RWPE2 (cell line): ENCODE data around the gene NIBAN1.

Source experiments
- ATAC-seq: fragments of 200-7000 bp; cut with Tn5 transposase; 3 replicates; pipeline ENCODE4 v1.9.1; 2021; ENCODE audit warnings: low read depth
- DNase-seq: peaks from one replicate; pipeline ENCODE4 v3.0.0-alpha.2; 2020; ENCODE audit warnings: low spot score
- H3K27ac ChIP-seq: fragments of 450-650 bp; 2 replicates; pipeline ENCODE4 v1.5.1; 2017; ENCODE audit warnings: mild to moderate bottlenecking; ENCODE audit not compliant: poor library complexity, severe bottlenecking
- H3K27me3 ChIP-seq: fragments of 250-450 bp; sonication (Bioruptor Pico); 2 replicates; pipeline ENCODE4 v1.5.1; 2021; ENCODE audit warnings: mild to moderate bottlenecking, moderate library complexity; ENCODE audit not compliant: insufficient read depth, poor library complexity, severe bottlenecking
- H3K36me3 ChIP-seq: fragments of 250-450 bp; sonication (Bioruptor Pico); 2 replicates; pipeline ENCODE4 v1.5.1; 2020; ENCODE audit warnings: low read depth, mild to moderate bottlenecking, moderate library complexity
- H3K4me1 ChIP-seq: fragments of 250-450 bp; sonication (Bioruptor Pico); 2 replicates; pipeline ENCODE4 v1.5.1; 2021; ENCODE audit warnings: mild to moderate bottlenecking, moderate library complexity; ENCODE audit not compliant: insufficient read depth, poor library complexity, severe bottlenecking
- H3K4me3 ChIP-seq: fragments of 250-450 bp; sonication (Bioruptor Pico); 2 replicates; pipeline ENCODE4 v1.5.1; 2021; ENCODE audit warnings: mild to moderate bottlenecking, moderate library complexity; ENCODE audit not compliant: severe bottlenecking
- H3K9me3 ChIP-seq: fragments of 250-450 bp; sonication (Bioruptor Pico); 2 replicates; pipeline ENCODE4 v1.5.1; 2021; ENCODE audit warnings: mild to moderate bottlenecking, moderate library complexity; ENCODE audit not compliant: severe bottlenecking
- TF ChIP-seq, protein P1 (sequence below): fragments of 450-650 bp; IDR thresholded peaks from one replicate; pipeline ENCODE4 v1.5.1; 2017; ENCODE audit warnings: mild to moderate bottlenecking, moderate library complexity; ENCODE audit not compliant: poor library complexity, severe bottlenecking

The NIBAN1 gene

DNA sequence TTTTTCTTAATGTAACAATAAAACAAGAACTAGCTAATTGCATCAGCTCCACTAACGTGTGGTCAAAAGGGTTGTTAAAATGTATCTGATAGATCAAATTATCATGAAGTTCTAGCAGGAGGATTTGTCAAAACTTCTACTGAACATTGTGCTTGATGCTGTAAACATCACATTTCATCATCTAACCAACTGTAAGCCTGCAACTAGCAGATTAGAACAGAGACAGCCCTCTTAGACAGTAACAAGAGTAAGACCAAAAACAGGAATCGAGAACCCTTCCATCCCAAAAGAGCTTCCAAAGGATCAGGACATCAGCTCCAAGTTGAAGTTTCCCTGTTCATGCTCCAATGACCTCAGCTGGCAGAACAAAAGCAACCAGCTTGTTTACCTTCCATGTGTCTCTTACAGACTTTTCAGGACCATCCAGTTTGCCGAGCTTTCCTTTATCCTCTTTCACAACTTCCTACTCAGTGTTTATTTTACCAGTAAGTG, 44.6 kb downstream of the NIBAN1 start:
- ATAC-seq (peak; percentile 56), DNase-seq (no peak)
- peaks cover 11% of the 10 kb centered on the region for H3K4me1 ChIP-seq
- no peak overlapping the region for H3K4me3 ChIP-seq
- no peaks in the 10 kb centered on the region for H3K27me3 ChIP-seq
- no peak overlapping the region for H3K27ac ChIP-seq
- peaks cover 2% of the 10 kb centered on the region for H3K9me3 ChIP-seq
- TF ChIP-seq, protein P1, sequence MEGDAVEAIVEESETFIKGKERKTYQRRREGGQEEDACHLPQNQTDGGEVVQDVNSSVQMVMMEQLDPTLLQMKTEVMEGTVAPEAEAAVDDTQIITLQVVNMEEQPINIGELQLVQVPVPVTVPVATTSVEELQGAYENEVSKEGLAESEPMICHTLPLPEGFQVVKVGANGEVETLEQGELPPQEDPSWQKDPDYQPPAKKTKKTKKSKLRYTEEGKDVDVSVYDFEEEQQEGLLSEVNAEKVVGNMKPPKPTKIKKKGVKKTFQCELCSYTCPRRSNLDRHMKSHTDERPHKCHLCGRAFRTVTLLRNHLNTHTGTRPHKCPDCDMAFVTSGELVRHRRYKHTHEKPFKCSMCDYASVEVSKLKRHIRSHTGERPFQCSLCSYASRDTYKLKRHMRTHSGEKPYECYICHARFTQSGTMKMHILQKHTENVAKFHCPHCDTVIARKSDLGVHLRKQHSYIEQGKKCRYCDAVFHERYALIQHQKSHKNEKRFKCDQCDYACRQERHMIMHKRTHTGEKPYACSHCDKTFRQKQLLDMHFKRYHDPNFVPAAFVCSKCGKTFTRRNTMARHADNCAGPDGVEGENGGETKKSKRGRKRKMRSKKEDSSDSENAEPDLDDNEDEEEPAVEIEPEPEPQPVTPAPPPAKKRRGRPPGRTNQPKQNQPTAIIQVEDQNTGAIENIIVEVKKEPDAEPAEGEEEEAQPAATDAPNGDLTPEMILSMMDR = no peak
- H3K36me3 ChIP-seq = no peaks in the 10 kb centered on the region

DNA sequence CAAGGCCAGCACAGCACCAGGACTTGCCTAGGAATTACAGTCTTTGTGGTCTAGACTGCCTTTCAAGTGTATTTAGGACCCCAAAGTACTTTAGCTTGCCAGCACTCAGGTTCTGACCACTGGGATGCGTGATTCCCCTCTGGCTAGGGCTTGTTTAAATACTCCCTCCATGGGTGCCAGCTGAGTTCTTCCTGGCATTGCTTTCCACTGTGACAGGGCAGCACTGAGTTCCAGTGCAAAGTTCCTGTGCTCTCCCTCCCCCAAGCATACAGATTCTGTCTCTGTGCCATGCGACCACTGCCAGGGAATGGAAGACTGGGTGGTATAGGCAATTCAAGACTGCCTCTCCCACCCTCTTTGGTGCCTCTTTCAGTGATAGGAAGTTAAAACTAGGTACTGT, 45.9 kb downstream of the NIBAN1 start:
- Histone ChIP-seq H3K4me1 (peaks cover 11% of the 10 kb centered on the region), H3K36me3 (no peaks in the 10 kb centered on the region), H3K27ac (no peak overlapping the region), H3K27me3 (no peaks in the 10 kb centered on the region), H3K4me3 (no peak overlapping the region), H3K9me3 (peaks cover 2% of the 10 kb centered on the region)
- no peak for DNase-seq
- TF ChIP-seq, protein P1 = no peak
- no peak for ATAC-seq
